Lung (tissue), 12 donors: ENCODE data around the gene ORM2. TPM values are rescaled to one million over a fixed set of nuclear protein-coding genes. Genes with fewer than 3 reads are reported as not detected.

Source experiments
- ATAC-seq: fragments of 200-7000 bp; cut with Tn5 transposase; one replicate; pipeline ENCODE4 v1.9.1; 2020; ENCODE audit warnings: moderate number of reproducible peaks; ENCODE audit not compliant: insufficient read depth, low FRiP score
- DNase-seq, 3 donors: peaks; one replicate each; pipeline ENCODE4 v3.0.0-alpha.2; 2013 to 2017
- H3K27ac ChIP-seq, 2 donors: one replicate each; pipeline ENCODE4 v1.5.1; 2013; ENCODE audit warnings: mild to moderate bottlenecking in 2 of 2, moderate library complexity in 2 of 2, control low read depth in 1 of 2, inconsistent platforms in 1 of 2, low read depth in 1 of 2, low read length in 1 of 2
- H3K27me3 ChIP-seq, 3 donors: one replicate each; pipeline ENCODE4 v1.5.1; 2013; ENCODE audit warnings: low read length in 2 of 3; ENCODE audit not compliant: control insufficient read depth in 3 of 3, insufficient read depth in 3 of 3
- H3K36me3 ChIP-seq, 4 donors: one replicate each; pipeline ENCODE4 v1.5.1; 2013; ENCODE audit warnings: low read length in 4 of 4, mild to moderate bottlenecking in 1 of 4, moderate library complexity in 1 of 4; ENCODE audit not compliant: control insufficient read depth in 4 of 4, insufficient read depth in 4 of 4
- H3K4me1 ChIP-seq, 5 donors: one replicate each; pipeline ENCODE4 v1.5.1; 2013; ENCODE audit warnings: low read length in 5 of 5, mild to moderate bottlenecking in 2 of 5, moderate library complexity in 1 of 5; ENCODE audit not compliant: control insufficient read depth in 5 of 5, insufficient read depth in 5 of 5
- H3K4me3 ChIP-seq: one replicate; pipeline ENCODE4 v1.5.1; 2013; ENCODE audit warnings: mild to moderate bottlenecking, control low read depth, moderate library complexity
- H3K9ac ChIP-seq, 2 donors: one replicate each; pipeline ENCODE4 v1.5.1; 2013; ENCODE audit warnings: low read length in 2 of 2, control low read depth in 1 of 2; ENCODE audit not compliant: insufficient read depth in 1 of 2
- H3K9me3 ChIP-seq, 4 donors: one replicate each; pipeline ENCODE4 v1.5.1; 2013; ENCODE audit warnings: low read length in 3 of 4, mild to moderate bottlenecking in 1 of 4, moderate library complexity in 1 of 4; ENCODE audit not compliant: control insufficient read depth in 4 of 4, insufficient read depth in 3 of 4
- WGBS, 2 donors: extraction: QIAGEN DNeasy Blood & Tissue Kit; methylation state at CpG; one replicate each; pipeline ENCODE4 v1.1.7; 2013; 5-methylcytosine and 5-hydroxymethylcytosine counted together
- polyA plus RNA-seq, 2 donors: library from polyadenylated mRNA; stranded (reverse); fragments of 200-250 nt; gene quantifications; one replicate each; pipeline ENCODE4 v1.2.1, GENCODE V29; 2013
- total RNA-seq, 2 donors: library from RNA; depleted of rRNA in 1 of 2; stranded (reverse); fragments of >200 nt in 1 of 2; gene quantifications; one replicate each; pipeline ENCODE4 v1.2.1, GENCODE V29; 2014 to 2021
- TF ChIP-seq, protein P1 (sequence below): IDR thresholded peaks from 2 replicates; pipeline ENCODE4 v1.5.1; 2012; ENCODE audit warnings: mild to moderate bottlenecking; ENCODE audit errors: control extremely low read depth, extremely low read depth
- donor health status: control.
- donor health status: control.
- donor health status: Bipolar disorder and iron deficiency.
- donor health status: healthy.
- donor health status: DM: yes; HTN: yes; CAD: no.

Gene ORM2
- total and polyA plus RNA-seq, 4 donors, result 0.77 to 215 (median 47.6) TPM

DNA sequence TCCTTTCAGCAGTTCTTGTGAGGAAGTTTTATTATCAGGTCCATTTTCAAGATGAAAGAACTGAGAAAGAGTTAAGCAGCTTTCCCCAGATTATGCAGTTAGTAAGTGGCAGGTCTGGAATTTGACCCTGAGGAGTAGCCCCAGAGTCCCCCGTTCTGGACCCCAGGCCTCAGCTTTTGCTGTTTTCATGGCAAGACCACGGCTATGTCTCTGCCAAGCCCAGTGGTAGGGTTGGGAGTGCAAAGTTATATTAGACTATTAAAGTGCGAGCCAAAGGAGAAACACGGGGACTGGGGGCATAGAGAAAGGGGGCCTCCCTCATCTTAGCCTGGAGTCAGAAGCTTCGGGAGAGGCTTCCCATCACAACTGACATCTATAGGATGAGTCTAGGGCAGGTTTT is 26.1 kb upstream of the ORM2 start:
- H3K9ac ChIP-seq, result no peak overlapping the region
- no peaks in the 10 kb centered on the region for H3K9me3 ChIP-seq
- no peak for ATAC-seq
- WGBS, 2 donors, result 80 to 82% methylated on average over 5 of the region's 5 CpGs
- TF ChIP-seq, protein P1, sequence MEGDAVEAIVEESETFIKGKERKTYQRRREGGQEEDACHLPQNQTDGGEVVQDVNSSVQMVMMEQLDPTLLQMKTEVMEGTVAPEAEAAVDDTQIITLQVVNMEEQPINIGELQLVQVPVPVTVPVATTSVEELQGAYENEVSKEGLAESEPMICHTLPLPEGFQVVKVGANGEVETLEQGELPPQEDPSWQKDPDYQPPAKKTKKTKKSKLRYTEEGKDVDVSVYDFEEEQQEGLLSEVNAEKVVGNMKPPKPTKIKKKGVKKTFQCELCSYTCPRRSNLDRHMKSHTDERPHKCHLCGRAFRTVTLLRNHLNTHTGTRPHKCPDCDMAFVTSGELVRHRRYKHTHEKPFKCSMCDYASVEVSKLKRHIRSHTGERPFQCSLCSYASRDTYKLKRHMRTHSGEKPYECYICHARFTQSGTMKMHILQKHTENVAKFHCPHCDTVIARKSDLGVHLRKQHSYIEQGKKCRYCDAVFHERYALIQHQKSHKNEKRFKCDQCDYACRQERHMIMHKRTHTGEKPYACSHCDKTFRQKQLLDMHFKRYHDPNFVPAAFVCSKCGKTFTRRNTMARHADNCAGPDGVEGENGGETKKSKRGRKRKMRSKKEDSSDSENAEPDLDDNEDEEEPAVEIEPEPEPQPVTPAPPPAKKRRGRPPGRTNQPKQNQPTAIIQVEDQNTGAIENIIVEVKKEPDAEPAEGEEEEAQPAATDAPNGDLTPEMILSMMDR, result no peak
- H3K4me1 ChIP-seq, result no peaks in the 10 kb centered on the region
- no peak overlapping the region for H3K27ac ChIP-seq
- no peak for DNase-seq
- no peaks in the 10 kb centered on the region for H3K27me3 ChIP-seq
- no peak overlapping the region for H3K4me3 ChIP-seq
- H3K36me3 ChIP-seq, result peaks cover 0 to 31% (median 14%) of the 10 kb centered on the region in 4 donors

DNA sequence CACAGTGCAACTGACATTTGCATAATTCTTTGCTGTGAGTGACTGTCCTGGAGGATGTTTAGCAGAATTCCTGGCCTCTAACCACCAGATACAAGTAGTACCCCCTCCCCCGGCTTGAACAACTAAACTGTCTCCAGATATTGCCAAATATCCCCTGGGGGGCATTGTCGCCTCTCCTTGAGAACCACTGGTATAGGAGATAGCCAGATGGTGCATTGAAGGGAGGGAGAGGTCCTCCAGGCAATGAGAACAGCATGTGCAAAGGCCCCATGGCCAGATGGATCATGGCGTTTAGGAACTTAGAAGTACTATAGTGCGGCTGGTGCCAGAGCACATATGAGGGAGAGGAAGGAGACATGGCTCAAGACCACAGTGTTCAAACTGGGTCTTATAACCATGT is 25.7 kb upstream of the ORM2 start:
- peaks cover 0 to 30% (median 16%) of the 10 kb centered on the region in 4 donors for H3K36me3 ChIP-seq
- WGBS, 2 donors, result 85 to 93% methylated on average over 4 of the region's 4 CpGs
- no peaks in the 10 kb centered on the region for H3K27me3 ChIP-seq
- H3K9me3 ChIP-seq, result no peaks in the 10 kb centered on the region
- ATAC-seq (no peak), DNase-seq (no peak)
- H3K27ac ChIP-seq, result no peak overlapping the region
- H3K4me1 ChIP-seq, result no peaks in the 10 kb centered on the region
- TF ChIP-seq, protein P1, result no peak
- no peak overlapping the region for H3K4me3 ChIP-seq
- H3K9ac ChIP-seq, result no peak overlapping the region

DNA sequence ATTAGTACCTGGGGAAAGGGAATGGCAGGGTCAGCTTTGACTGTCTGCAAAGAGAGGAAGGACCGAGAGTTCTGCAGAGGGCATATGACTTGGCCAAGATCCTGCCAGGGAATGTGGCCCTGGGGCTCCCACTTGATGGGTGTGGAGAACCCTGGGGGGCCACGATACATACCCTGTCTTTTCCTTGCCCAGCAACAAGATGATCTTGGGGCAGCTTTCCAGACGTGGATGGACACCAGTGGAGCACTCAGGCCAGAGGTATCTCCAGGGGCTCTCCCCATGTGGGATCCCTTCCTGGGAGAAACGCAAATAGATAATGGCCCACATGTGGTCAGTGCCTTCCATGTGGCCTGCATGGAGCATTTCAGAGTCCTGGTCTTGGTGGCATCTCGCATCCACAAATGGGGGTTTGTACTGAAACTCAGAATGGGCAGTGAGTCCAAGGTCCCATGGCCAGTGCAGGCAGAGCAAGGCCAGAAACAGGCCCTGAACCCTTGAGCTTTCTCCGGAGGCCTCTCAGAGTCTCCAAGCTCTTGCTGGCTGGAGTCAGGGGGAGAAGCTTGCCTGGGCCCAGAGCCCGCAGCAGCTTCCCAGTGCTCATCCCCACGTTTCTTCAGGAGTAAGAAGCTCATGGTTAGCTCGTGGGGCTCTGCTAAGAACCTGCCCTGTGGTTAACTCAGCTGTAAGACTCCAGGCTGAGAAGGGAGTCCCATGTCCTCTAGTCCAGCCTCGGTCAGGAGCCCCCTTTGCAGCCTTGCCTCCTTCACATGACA is 25.1 kb upstream of the ORM2 start:
- DNase-seq, result no peak
- H3K27ac ChIP-seq, result no peak overlapping the region
- 87 to 90% methylated on average over 10 of the region's 10 CpGs for WGBS, 2 donors
- no peaks in the 10 kb centered on the region for H3K9me3 ChIP-seq
- no peak overlapping the region for H3K4me3 ChIP-seq
- TF ChIP-seq, protein P1, result no peak
- no peak for ATAC-seq
- H3K36me3 ChIP-seq, result peaks cover 0 to 30% (median 17%) of the 10 kb centered on the region in 4 donors
- H3K9ac ChIP-seq, result no peak overlapping the region
- H3K4me1 ChIP-seq, result no peaks in the 10 kb centered on the region
- no peaks in the 10 kb centered on the region for H3K27me3 ChIP-seq
